Left renal cortex interstitium (tissue), 4 donors: ENCODE results near the gene IRAK2. TPM values are rescaled to one million over a fixed set of nuclear protein-coding genes. Genes with fewer than 3 reads are reported as not detected.
"Not testable (repeated sequence)": the region's sequence is repeated elsewhere in the genome, so short reads cannot be mapped to it uniquely, and the experiment has no call there.

Source experiments
- DNase-seq, 4 donors: peaks; one replicate each; pipeline ENCODE4 v3.0.0-alpha.2; 2013; ENCODE audit warnings: low read depth in 4 of 4, low spot score in 2 of 4, missing footprints in 1 of 4
- polyA plus RNA-seq, 4 donors: library from polyadenylated mRNA; unstranded; fragments of 120-200 nt; gene quantifications; one replicate each; pipeline ENCODE4 v1.2.1, GENCODE V29; 2013; ENCODE audit not compliant: insufficient read length in 4 of 4

Gene IRAK2
- polyA plus RNA-seq, 4 donors, result 0.62 to 1.2 (median 0.86) TPM

GRCh38 chr3:10157031-10157430 is 7.7 kb upstream of the IRAK2 start:
- DNase-seq, result no peak

DNA sequence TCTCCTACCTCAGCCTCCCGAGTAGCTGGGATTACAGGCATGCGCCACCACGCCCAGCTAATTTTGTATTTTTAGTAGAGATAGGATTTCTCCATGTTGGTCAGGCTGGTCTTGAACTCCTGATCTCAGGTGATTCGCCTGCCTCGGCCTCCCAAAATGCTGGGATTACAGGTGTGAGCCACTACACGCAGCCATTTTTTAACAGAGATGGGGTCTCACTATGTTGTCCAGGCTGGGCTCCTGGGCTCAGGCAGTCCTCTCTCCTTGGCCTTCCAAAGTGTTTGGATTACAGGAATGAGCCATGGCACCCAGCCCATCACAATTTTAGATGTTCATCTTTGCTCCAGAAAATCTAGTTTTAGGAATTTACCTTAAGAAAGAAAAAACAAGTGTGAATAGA is 6.2 kb upstream of the IRAK2 start:
- not testable (repeated sequence) for DNase-seq

GRCh38 chr3:10160346-10160745 is 4.4 kb upstream of the IRAK2 start:
- DNase-seq, result no peak

DNA sequence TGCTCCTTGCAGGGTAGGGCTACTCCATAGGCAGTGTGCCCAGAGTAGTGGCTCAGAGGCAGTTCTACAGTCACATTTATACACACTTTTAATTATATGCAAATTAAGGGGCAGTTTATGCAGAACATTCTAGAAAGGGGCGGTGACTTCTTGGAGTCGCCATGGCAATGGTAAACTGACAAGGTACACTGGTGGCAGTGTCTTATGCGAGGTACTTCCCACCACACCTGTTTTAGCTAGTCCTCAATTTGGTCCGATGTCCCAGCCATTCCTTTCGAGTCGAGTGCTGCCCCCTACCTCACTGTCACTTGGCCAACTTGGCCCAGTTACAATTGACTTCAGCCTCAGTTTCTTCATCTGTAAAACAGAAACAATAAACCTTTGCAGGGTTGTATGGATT is 3.8 kb upstream of the IRAK2 start:
- DNase-seq, result no peak

GRCh38 chr3:10162185-10162584 is 2.5 kb upstream of the IRAK2 start:
- DNase-seq, result no peak

- DNase-seq, result not testable (repeated sequence)
Measured at GRCh38 chr3:10164201-10164545, 546 bp upstream of the IRAK2 start.

- DNase-seq, result no peak
Measured at GRCh38 chr3:10166213-10166604, 1.5 kb downstream of the IRAK2 start.

DNA sequence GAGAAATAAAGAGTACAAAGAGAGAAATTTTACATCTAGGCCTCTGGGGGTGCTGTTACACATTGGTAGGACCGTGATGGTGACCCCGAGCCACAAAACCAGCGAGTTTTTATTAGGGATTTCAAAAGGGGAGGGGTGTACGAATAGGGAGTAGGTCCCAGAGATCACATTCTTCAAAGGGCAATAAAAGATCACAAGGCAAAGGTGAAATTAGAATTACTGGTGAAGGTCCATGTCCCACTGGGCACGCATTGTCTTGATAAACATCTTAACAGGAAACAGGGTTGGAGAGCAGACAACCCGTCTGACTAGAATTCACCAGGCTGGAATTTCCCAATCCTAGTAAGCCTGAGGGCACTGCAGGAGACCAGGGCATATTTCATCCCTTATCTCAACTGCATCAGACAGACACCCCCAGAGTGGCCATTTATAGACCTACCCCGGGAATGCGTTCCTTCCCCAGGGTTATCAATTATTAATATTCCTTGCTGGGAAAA is 4.3 kb downstream of the IRAK2 start:
- no peak for DNase-seq

DNA sequence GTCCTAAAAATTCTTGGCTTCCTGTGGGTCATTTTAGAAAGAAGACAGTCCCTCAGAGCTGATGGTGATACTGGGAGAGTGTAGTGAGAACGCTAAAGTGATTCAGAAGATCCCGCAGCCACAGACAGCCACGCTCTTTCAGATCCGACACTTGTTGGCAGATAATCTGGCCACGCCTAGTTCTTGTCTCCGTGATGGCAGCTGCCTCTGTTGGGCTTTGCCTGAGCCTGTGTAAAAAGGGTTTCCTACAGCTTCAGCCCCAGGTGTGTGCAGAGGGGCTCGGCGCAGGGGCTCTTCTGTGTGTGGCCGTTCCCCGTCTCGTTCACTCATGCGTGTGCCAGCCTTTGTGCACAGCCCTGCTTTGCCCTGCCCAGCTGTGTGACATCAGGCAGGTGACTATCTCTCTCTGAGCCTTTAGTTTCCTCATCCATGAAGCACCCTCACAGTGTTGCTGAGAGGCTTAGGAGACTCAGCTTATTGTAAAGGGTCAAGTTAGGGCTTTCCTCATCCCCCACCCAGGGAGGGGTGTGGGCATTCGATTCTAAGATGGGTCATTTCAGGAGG is 6.3 kb downstream of the IRAK2 start:
- no peak for DNase-seq

DNA sequence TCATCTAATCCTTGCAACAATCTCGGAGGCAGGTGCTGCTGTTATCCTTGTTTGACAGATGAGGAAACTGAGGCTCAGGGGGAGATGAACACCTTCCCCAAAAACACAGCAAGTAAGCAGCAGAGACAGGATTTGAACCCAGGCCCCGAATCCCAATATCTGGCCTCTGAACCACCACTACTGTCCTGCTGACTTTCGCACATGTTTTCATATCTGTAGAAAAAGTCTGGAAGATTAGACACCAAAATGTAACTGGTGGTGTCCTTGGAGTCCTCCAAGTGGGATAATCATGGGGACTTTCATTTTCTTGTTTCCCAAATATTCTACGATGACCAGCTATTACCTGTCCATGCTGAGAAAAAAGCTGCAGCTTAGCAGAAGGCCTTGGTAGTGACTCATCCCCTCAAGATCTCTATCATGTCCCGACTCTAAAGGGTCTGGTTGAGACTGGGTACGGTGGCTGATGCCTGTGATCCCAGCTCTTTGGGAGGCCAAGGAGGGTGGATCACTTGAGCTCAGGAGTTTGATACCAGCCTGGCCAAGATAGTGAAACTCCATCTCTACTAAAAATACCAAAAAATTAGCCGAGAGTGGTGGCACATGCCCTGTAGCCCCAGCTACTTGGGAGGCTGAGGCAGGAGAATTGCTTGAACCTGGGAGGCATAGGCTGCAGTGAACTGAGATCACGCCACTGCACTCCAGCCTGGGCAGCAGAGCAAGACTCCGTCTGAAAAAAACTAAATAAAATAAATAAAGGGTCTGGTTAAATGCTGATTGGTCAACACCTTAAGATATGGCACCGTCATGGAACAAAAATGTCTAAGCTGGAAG is 8.6 kb downstream of the IRAK2 start:
- DNase-seq, result no peak

- DNase-seq, result no peak
Measured at GRCh38 chr3:10173926-10174435, 9.3 kb downstream of the IRAK2 start.

- not testable (repeated sequence) for DNase-seq
Measured at GRCh38 chr3:10175334-10175733, 10.6 kb downstream of the IRAK2 start.

GRCh38 chr3:10176150-10176549 is 11.4 kb downstream of the IRAK2 start:
- not testable (repeated sequence) for DNase-seq

GRCh38 chr3:10177737-10178136 is 13.0 kb downstream of the IRAK2 start:
- no peak for DNase-seq

GRCh38 chr3:10178892-10179291 is 14.2 kb downstream of the IRAK2 start:
- DNase-seq, result no peak

DNA sequence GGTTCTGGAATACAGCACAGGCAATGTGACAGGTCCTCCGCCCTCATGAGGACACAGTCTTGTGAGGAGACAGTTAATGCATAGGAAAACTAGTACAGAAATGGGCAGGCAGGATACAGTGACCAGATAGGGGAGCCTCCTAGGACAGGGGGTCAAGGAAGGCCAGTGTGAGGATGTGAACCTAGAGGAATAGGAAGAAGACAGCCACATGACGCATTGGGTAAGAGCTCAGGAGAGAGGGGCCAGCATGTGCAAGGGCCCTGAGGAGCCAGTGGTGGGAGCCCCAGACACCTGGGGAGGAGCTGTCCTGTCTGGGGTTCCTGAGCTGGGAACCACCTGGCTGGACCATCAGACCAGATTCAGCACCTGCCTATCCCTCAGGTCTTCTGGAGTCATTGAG is 15.6 kb downstream of the IRAK2 start:
- no peak for DNase-seq

DNA sequence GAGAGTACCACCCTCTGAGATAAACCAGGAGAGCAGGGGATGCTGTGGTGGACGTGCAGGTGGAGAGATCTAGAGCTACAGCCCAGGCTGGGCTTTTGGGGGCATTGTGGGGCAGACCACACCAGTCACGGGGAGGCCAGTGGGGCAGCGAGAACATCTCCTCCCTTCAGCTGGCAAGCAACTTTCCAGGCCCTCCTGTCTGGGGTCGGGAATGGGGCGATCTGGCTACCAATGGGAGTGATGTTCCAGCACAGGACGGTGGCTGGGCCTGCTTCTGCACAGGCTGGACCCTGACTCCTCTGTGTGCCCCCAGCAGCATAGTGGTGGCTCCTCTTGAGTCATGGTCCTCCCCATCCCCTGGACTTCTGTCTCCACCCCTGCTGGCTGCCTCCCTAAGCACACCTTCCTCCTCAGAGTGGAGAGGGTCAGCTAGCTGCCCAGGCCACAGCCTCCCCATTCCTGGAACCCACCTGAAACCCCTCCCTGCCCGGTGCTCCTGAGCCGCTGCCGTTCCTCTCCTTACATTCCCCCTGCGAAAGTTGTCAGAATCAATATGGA is 16.1 kb downstream of the IRAK2 start:
- DNase-seq, result no peak

DNA sequence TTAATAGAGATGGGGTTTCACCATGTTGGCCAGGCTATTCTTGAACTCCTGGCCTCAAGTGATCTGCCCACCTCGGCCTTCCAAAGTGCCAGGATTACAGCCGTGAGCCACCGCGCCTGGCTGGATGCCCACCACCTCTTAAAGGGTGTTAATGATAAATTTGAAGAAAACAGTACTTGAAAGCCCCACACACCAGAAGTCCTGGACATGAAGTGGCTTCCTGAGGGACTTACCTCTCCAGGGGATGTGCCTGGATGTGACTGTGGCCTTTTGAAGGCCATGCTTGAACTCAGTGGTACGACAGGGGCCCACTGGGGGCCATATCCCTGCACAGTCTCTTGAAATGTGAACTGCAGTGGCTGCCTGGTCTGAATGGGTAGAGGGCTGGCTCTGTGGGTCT is 18.2 kb downstream of the IRAK2 start:
- DNase-seq, result no peak

DNA sequence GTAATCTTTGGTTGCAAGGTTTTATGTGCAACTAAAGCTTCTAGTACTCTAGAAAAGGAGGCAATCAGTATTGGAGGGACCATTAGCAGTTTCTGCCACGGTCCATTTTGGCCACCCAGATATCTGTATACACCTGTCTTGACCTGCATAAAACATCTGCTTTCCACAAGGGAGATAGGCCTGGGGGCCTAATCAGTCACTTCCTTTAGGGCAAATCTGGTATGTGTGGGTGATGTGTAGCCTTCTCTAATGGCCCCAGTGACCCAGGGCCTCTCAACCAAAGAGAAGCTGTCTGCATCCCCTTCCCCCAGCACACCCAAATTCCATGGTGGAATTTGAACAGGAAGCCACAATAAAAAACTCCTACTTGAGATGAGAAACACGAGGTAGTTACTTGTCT is 19.5 kb downstream of the IRAK2 start:
- DNase-seq, result no peak

DNA sequence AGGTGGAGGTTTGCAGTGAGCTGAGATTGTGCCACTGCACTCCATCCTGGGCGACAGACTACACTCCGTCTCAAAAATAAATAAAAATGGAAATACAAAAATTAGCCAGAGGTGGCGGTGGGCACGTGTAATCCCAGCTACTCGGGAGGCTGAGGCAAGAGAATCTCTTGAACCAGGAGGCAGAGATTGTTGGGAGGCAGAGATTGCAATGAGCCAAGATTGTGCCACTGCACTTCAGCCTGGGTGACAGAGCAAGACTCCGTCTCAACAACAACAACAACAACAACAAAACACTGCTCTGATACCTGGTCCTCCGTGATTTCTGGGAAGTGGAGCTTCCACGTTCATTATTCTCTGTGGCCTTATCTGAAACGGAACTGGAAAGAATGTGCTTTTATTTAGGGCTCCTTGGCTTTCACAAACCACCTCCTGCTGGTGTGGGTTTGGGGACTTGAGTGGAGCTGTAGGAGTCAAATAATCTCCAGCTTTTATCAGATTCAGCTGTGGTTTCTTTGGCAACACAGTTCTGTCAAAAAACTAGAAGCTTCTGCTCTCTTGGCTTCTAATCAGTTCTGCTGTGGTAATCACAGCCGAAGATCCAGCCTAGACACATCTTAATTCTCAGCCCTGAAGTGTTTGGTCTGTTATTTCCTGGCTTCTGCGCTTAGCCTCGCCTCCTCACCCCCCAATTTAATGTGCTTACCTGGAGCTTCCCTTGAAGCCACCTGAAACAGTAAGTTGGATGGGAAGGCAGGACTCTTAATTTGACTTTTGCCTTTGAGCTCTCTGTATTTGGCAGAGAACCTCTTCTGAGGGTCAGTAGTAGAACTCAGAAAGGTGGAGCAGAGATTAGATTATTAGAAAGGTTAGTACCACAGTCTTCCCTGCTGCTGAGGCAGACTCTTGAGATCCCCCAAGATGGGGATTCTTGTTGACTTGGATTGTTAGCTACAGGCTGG is 21.4 kb downstream of the IRAK2 start:
- DNase-seq, result no peak
